IMR-90 (cell line): ENCODE measurements around the gene MEGF9. TPM values are rescaled to one million over a fixed set of nuclear protein-coding genes. Genes with fewer than 3 reads are reported as not detected.

Experiments used
- ATAC-seq: fragments of 200-7000 bp; cut with Tn5 transposase; 2 replicates; pipeline ENCODE4 v1.9.1; 2020; ENCODE audit warnings: low read depth, mild to moderate bottlenecking, moderate library complexity
- BruUV-seq: library from RNA; stranded (reverse); fragments of 400-500 nt; replicated peaks from 2 replicates; lab custom pipeline; 2021; lab: Mats Ljungman, UMichigan
- CTCF ChIA-PET: fragments of 300-600 bp; formaldehyde crosslinking; extraction: SDS; loops from one replicate; lab custom pipeline; 2021; ENCODE audit warnings: antibody characterized with exemption; lab: Yijun Ruan, JAX
- POLR2A ChIA-PET: fragments of 300-600 bp; sonication (Branson Sonifier 250); formaldehyde crosslinking; loops from one replicate; lab custom pipeline; 2022; ENCODE audit warnings: antibody characterized with exemption; ENCODE audit not compliant: unreplicated experiment; lab: Charles Lee
- DNase-seq: peaks from one replicate; pipeline ENCODE4 v3.0.0; 2013
- H2AFZ ChIP-seq: replicated peaks from 2 replicates; pipeline ENCODE3; 2013; ENCODE audit warnings: low read length, mild to moderate bottlenecking; ENCODE audit not compliant: poor library complexity
- H2AK5ac ChIP-seq: 2 replicates; pipeline ENCODE4 v1.6.1; 2013; ENCODE audit warnings: low read depth, low read length, inconsistent platforms
- H2AK9ac ChIP-seq: replicated peaks from 2 replicates; pipeline ENCODE3; 2013; ENCODE audit warnings: mild to moderate bottlenecking, low read depth, low read length, moderate library complexity; ENCODE audit not compliant: poor library complexity
- H2BK120ac ChIP-seq: 2 replicates; pipeline ENCODE4 v1.6.1; 2013; ENCODE audit warnings: low read depth, low read length, inconsistent platforms
- H2BK15ac ChIP-seq: 3 replicates; pipeline ENCODE4 v1.6.1; 2013; ENCODE audit warnings: low read depth, low read length, inconsistent platforms
- H2BK20ac ChIP-seq: 2 replicates; pipeline ENCODE4 v1.6.1; 2013; ENCODE audit warnings: low read depth, mild to moderate bottlenecking, inconsistent platforms, low read length, moderate library complexity
- H2BK5ac ChIP-seq: 2 replicates; pipeline ENCODE4 v1.6.1; 2013; ENCODE audit warnings: mild to moderate bottlenecking, low read depth, low read length, inconsistent platforms; ENCODE audit not compliant: poor library complexity, severe bottlenecking
- H3K14ac ChIP-seq: replicated peaks from 2 replicates; pipeline ENCODE4 v1.6.1; 2013; ENCODE audit warnings: low read depth, low read length, inconsistent platforms
- H3K18ac ChIP-seq: 2 replicates; pipeline ENCODE4 v1.6.1; 2013; ENCODE audit warnings: low read depth, low read length, control low read depth
- H3K23ac ChIP-seq: 2 replicates; pipeline ENCODE4 v1.6.1; 2013; ENCODE audit warnings: low read depth, low read length, inconsistent platforms
- H3K27ac ChIP-seq: 2 replicates; pipeline ENCODE4 v1.5.1; 2013; ENCODE audit warnings: mild to moderate bottlenecking, control low read depth, low read length; ENCODE audit not compliant: insufficient read depth
- H3K27me3 ChIP-seq: 2 replicates; pipeline ENCODE4 v1.6.1; 2013; ENCODE audit warnings: low read length; ENCODE audit not compliant: control insufficient read depth, insufficient read depth
- H3K36me3 ChIP-seq: 2 replicates; pipeline ENCODE4 v1.6.1; 2013; ENCODE audit warnings: low read length, mixed read lengths; ENCODE audit not compliant: control insufficient read depth, insufficient read depth
- H3K4ac ChIP-seq: 2 replicates; pipeline ENCODE4 v1.6.1; 2013; ENCODE audit warnings: low read depth, low read length, inconsistent platforms
- H3K4me1 ChIP-seq: 2 replicates; pipeline ENCODE4 v1.6.1; 2013; ENCODE audit warnings: low read length, mixed read lengths; ENCODE audit not compliant: control insufficient read depth, insufficient read depth
- H3K4me2 ChIP-seq: 2 replicates; pipeline ENCODE4 v1.6.1; 2013; ENCODE audit warnings: low read depth, mild to moderate bottlenecking, control low read depth, low read length, moderate library complexity
- H3K4me3 ChIP-seq: 2 replicates; pipeline ENCODE4 v1.5.1; 2013; ENCODE audit warnings: low read depth, mild to moderate bottlenecking, control low read depth, low read length, moderate library complexity; ENCODE audit not compliant: insufficient read depth
- H3K56ac ChIP-seq: 2 replicates; pipeline ENCODE4 v1.6.1; 2013; ENCODE audit warnings: low read length, inconsistent platforms; ENCODE audit not compliant: insufficient read depth; ENCODE audit errors: extremely low read depth
- H3K79me1 ChIP-seq, 2 experiments: 2 replicates each; pipeline ENCODE4 v1.6.1; 2013; ENCODE audit warnings: low read length in 2 of 2, inconsistent platforms in 1 of 2, low read depth in 1 of 2
- H3K9ac ChIP-seq: 2 replicates; pipeline ENCODE4 v1.6.1; 2013; ENCODE audit warnings: low read depth, low read length, control low read depth
- H3K9me1 ChIP-seq: 2 replicates; pipeline ENCODE4 v1.6.1; 2013; ENCODE audit warnings: low read length, inconsistent platforms; ENCODE audit not compliant: insufficient read depth
- H3K9me3 ChIP-seq: 2 replicates; pipeline ENCODE4 v1.6.1; 2013; ENCODE audit warnings: low read length; ENCODE audit not compliant: control insufficient read depth, insufficient read depth
- H4K20me1 ChIP-seq: 2 replicates; pipeline ENCODE4 v1.6.1; 2013; ENCODE audit warnings: low read length, inconsistent platforms; ENCODE audit not compliant: insufficient read depth
- H4K5ac ChIP-seq: 2 replicates; pipeline ENCODE4 v1.6.1; 2013; ENCODE audit warnings: mild to moderate bottlenecking, low read depth, low read length, control low read depth
- H4K8ac ChIP-seq, 2 experiments: 2 replicates each; pipeline ENCODE4 v1.6.1; 2013; ENCODE audit warnings: low read depth in 2 of 2, low read length in 2 of 2, control low read depth in 1 of 2, inconsistent platforms in 1 of 2
- H4K91ac ChIP-seq: 2 replicates; pipeline ENCODE4 v1.6.1; 2013; ENCODE audit warnings: low read depth, low read length, inconsistent platforms; ENCODE audit not compliant: insufficient read depth
- BHLHE40 ChIP-seq: fragments of 150-350 bp; IDR thresholded peaks from 2 replicates; pipeline ENCODE4 v1.6.1; 2016; ENCODE audit warnings: mild to moderate bottlenecking, low read depth, low read length
- CEBPB ChIP-seq: IDR thresholded peaks from 2 replicates; pipeline ENCODE4 v1.6.1; 2012; ENCODE audit warnings: low read depth, low read length, improper control_type of control experiment
- CHD1 ChIP-seq: IDR thresholded peaks from 2 replicates; pipeline ENCODE4 v1.6.1; 2012; ENCODE audit warnings: low read depth, low read length, improper control_type of control experiment
- CTCF ChIP-seq: conservative IDR thresholded peaks from 2 replicates; pipeline ENCODE4 v1.5.1; 2012; ENCODE audit warnings: mild to moderate bottlenecking, low read depth, low read length, improper control_type of control experiment
- ELK1 ChIP-seq: fragments of 150-350 bp; IDR thresholded peaks from 2 replicates; pipeline ENCODE4 v1.6.1; 2016; ENCODE audit warnings: low read depth, mild to moderate bottlenecking, low read length, moderate library complexity, borderline replicate concordance
- FOS ChIP-seq: fragments of 150-350 bp; IDR thresholded peaks from 2 replicates; pipeline ENCODE4 v1.6.1; 2016; ENCODE audit warnings: low read depth, low read length
- MAFK ChIP-seq: IDR thresholded peaks from 2 replicates; pipeline ENCODE4 v1.6.1; 2012; ENCODE audit warnings: low read depth, low read length, improper control_type of control experiment
- MAZ ChIP-seq: IDR thresholded peaks from 2 replicates; pipeline ENCODE4 v1.6.1; 2012; ENCODE audit warnings: low read depth, mild to moderate bottlenecking, low read length, improper control_type of control experiment, moderate library complexity, borderline replicate concordance
- MXI1 ChIP-seq: IDR thresholded peaks from 2 replicates; pipeline ENCODE4 v1.6.1; 2012; ENCODE audit warnings: low read depth, mild to moderate bottlenecking, low read length, moderate library complexity, borderline replicate concordance
- NFE2L2 ChIP-seq: fragments of 150-350 bp; IDR thresholded peaks from 2 replicates; pipeline ENCODE4 v1.6.1; 2016; ENCODE audit warnings: low read depth, mild to moderate bottlenecking, low read length
- POLR2A ChIP-seq: IDR thresholded peaks from 2 replicates; pipeline ENCODE4 v1.6.1; 2012; ENCODE audit warnings: mild to moderate bottlenecking, low read depth, low read length
- RAD21 ChIP-seq: IDR thresholded peaks from 2 replicates; pipeline ENCODE4 v1.6.1; 2012; ENCODE audit warnings: low read length, improper control_type of control experiment
- RCOR1 ChIP-seq: IDR thresholded peaks from 2 replicates; pipeline ENCODE4 v1.6.1; 2012; ENCODE audit warnings: mild to moderate bottlenecking, low read length, improper control_type of control experiment; ENCODE audit not compliant: insufficient replicate concordance
- RFX5 ChIP-seq: IDR thresholded peaks from 2 replicates; pipeline ENCODE4 v1.8.0; 2012; ENCODE audit warnings: low read depth, mild to moderate bottlenecking, low read length, moderate library complexity
- SMC3 ChIP-seq: fragments of 150-350 bp; IDR thresholded peaks from 2 replicates; pipeline ENCODE4 v1.6.1; 2016; ENCODE audit warnings: low read depth, mild to moderate bottlenecking, antibody characterized with exemption, low read length, moderate library complexity
- WGBS, 2 experiments: methylation state at CpG; one replicate each; pipeline versions ENCODE4 v1.1.5 to v1.1.7; 2013; ENCODE audit warnings: missing lambda C conversion rate in 2 of 2; ENCODE audit not compliant: insufficient read length in 1 of 2; ENCODE audit errors: extremely low coverage in 2 of 2; 5-methylcytosine and 5-hydroxymethylcytosine counted together
- dilution Hi-C: fragments of 300-500 bp; cut with HindIII; formaldehyde crosslinking; loops from one replicate; pipeline ENCODE4 v1.14.3; 2018; ENCODE audit warnings: low sequenced_read_pairs; ENCODE audit not compliant: unreplicated experiment
- in situ Hi-C: fragments of 300-500 bp; cut with MboI; formaldehyde crosslinking; loops from 3 replicates; pipeline ENCODE4 v1.14.3; 2019; ENCODE audit warnings: low sequenced_read_pairs, inconsistent platforms, mixed read lengths
- intact Hi-C: fragments of 100-400 bp; cut with micrococcal nuclease; formaldehyde crosslinking; loops from 2 replicates; pipeline ENCODE4 v1.10.0; 2022
- polyA plus RNA-seq, 3 experiments: library from polyadenylated mRNA; depleted of rRNA; stranded (reverse); fragments of >200 nt; gene quantifications; 2 replicates each; pipeline ENCODE4 v1.2.3, GENCODE V29; 2012; ENCODE audit warnings: low replicate concordance in 1 of 3
- total RNA-seq: library from RNA; depleted of rRNA; stranded (reverse); fragments of >200 nt; gene quantifications from 2 replicates; pipeline ENCODE4 v1.2.3, GENCODE V29; 2012
- TF ChIP-seq, protein P1 (sequence below): fragments of 150-350 bp; IDR thresholded peaks from 2 replicates; pipeline ENCODE4 v1.6.1; 2017; ENCODE audit warnings: mild to moderate bottlenecking, antibody characterized with exemption, low read length, low read depth

The MEGF9 gene
- total and polyA plus RNA-seq, 2 of the 4 experiments (the other 2 are of a cell fraction) = 3.4 TPM

- Histone ChIP-seq H3K4me1 (peaks cover 15% of the 10 kb centered on the region), H4K8ac (peak overlapping the region; percentile 21 to 51; a peak in 1 of 4 replicates), H3K9me1 (peaks cover 3% of the 10 kb centered on the region; the same call in 1 of the 2 replicates), H2BK5ac (no peak overlapping the region), H4K20me1 (peaks cover 3% of the 10 kb centered on the region; the same call in 1 of the 2 replicates), H3K18ac (peak overlapping the region; percentile 2), H4K91ac (peak overlapping the region; percentile 59), H3K36me3 (no peaks in the 10 kb centered on the region), H4K5ac (peak overlapping the region; percentile 23), H3K4ac (peak overlapping the region; percentile 89), H3K9ac (no peak overlapping the region), H2AFZ (peak overlapping the region; percentile 54), H3K4me3 (no peak overlapping the region), H2BK120ac (peak overlapping the region; percentile 88), H3K27me3 (no peaks in the 10 kb centered on the region), H3K9me3 (no peaks in the 10 kb centered on the region), H3K27ac (no peak overlapping the region; the same call in 1 of the 2 replicates), H2BK20ac (peak overlapping the region; percentile 89; the same call in 1 of the 2 replicates), H2AK5ac (peak overlapping the region; percentile 90; the same call in 1 of the 2 replicates), H3K4me2 (no peak overlapping the region), H2AK9ac (peak overlapping the region; percentile 76), H3K14ac (peak overlapping the region; percentile 19), H3K56ac (no peak overlapping the region; the same call in 1 of the 2 replicates), H3K23ac (peak overlapping the region; percentile 2), H3K79me1 (no peaks in the 10 kb centered on the region), H2BK15ac (peak overlapping the region; percentile 82; the same call in 1 of the 3 replicates)
- dilution Hi-C loops (no loop called here), intact Hi-C loops (no loop called here), in situ Hi-C loops (no loop called here)
- BruUV-seq = no TSS peak
- ATAC-seq (no peak), DNase-seq (no peak)
- TF ChIP-seq CEBPB = no peak
- no peak for TF ChIP-seq BHLHE40
- no peak for TF ChIP-seq MAFK
- no peak for TF ChIP-seq RCOR1
- TF ChIP-seq MAZ = no peak
- TF ChIP-seq MXI1 = no peak
- no peak for TF ChIP-seq SMC3
- no peak for TF ChIP-seq CTCF
- TF ChIP-seq RFX5 = no peak
- TF ChIP-seq POLR2A = no peak
- no peak for TF ChIP-seq CHD1
- TF ChIP-seq RAD21 = no peak
- TF ChIP-seq FOS = no peak
- TF ChIP-seq, protein P1, sequence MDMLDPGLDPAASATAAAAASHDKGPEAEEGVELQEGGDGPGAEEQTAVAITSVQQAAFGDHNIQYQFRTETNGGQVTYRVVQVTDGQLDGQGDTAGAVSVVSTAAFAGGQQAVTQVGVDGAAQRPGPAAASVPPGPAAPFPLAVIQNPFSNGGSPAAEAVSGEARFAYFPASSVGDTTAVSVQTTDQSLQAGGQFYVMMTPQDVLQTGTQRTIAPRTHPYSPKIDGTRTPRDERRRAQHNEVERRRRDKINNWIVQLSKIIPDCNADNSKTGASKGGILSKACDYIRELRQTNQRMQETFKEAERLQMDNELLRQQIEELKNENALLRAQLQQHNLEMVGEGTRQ = no peak
- no peak for TF ChIP-seq ELK1
- no peak for TF ChIP-seq NFE2L2
- 41% methylated on average over 3 of the region's 5 CpGs; no CpG with 5 or more reads in 1 of the 2 experiments for WGBS, 2 experiments
- CTCF ChIA-PET = interaction anchor here (0.8 to 1.1 kb wide), 2 partner anchors 17 to 67 kb away, joined by 4 to 5 read pairs; no protein-coding TSS in a partner anchor
- POLR2A ChIA-PET = no interaction called here
Measured at GRCh38 chr9:120729791-120730241, 15.5 kb upstream of the MEGF9 start.
